GM12878 (cell line): Measurements from ENCODE around the gene OR4E1. TPM values are rescaled to one million over a fixed set of nuclear protein-coding genes. Genes with fewer than 3 reads are reported as not detected.

Experiments used
- ATAC-seq: fragments of 200-7000 bp; cut with Tn5 transposase; 3 replicates; pipeline ENCODE4 v1.9.1; 2020; ENCODE audit warnings: mild to moderate bottlenecking, moderate library complexity
- BruUV-seq: library from RNA; stranded (reverse); fragments of 400-500 nt; replicated peaks from 2 replicates; lab custom pipeline; 2021; lab: Mats Ljungman, UMichigan
- CTCF ChIA-PET: fragments of 300-600 bp; sonication (Branson Sonifier 250); formaldehyde crosslinking; extraction: SDS; loops from one replicate; lab custom pipeline; 2021; ENCODE audit warnings: inconsistent platforms; lab: Yijun Ruan, JAX
- POLR2A ChIA-PET: fragments of 350-600 bp; formaldehyde crosslinking; extraction: SDS; loops from one replicate; lab custom pipeline; 2021; ENCODE audit warnings: inconsistent platforms; lab: Charles Lee
- RAD21 ChIA-PET: fragments of 300-600 bp; sonication (Branson Sonifier 250); formaldehyde crosslinking; loops from one replicate; lab custom pipeline; 2023; ENCODE audit warnings: antibody characterized with exemption; ENCODE audit not compliant: unreplicated experiment; lab: Charles Lee
- SMC1A ChIA-PET: fragments of 300-600 bp; sonication (Branson Sonifier 250); formaldehyde crosslinking; loops from one replicate; lab custom pipeline; 2023; ENCODE audit not compliant: unreplicated experiment, uncharacterized antibody; lab: Charles Lee
- DNase-seq: peaks from one replicate; pipeline ENCODE4 v3.0.0-alpha.2; 2011; ENCODE audit warnings: low read depth, low spot score
- FAIRE-seq: peaks from 3 replicates; lab custom pipeline; 2011; peaks lifted over from hg19 to GRCh38; lab: Jason Lieb, UNC
- H2AFZ ChIP-seq: 2 replicates; pipeline ENCODE4 v1.6.0; 2011; ENCODE audit warnings: low read depth, low read length, control low read depth; ENCODE audit not compliant: control insufficient read depth
- H3K27ac ChIP-seq: 2 replicates; pipeline ENCODE4 v1.5.1; 2011; ENCODE audit warnings: control low read depth; ENCODE audit not compliant: control insufficient read depth, insufficient read depth
- H3K27me3 ChIP-seq, 2 experiments: replicated peaks in 1 of 2; 2 replicates each; pipeline versions ENCODE4 v1.6.0 to v1.6.1; 2011; ENCODE audit warnings: low read length in 1 of 2; ENCODE audit not compliant: control insufficient read depth in 2 of 2, insufficient read depth in 2 of 2
- H3K36me3 ChIP-seq, 2 experiments: 2 replicates each; pipeline ENCODE4 v1.5.1; 2011; ENCODE audit warnings: low read length in 1 of 2; ENCODE audit not compliant: control insufficient read depth in 2 of 2, insufficient read depth in 2 of 2
- H3K4me1 ChIP-seq: 2 replicates; pipeline ENCODE4 v1.6.1; 2011; ENCODE audit warnings: mild to moderate bottlenecking, low read length, moderate library complexity, mixed read lengths; ENCODE audit not compliant: control insufficient read depth, insufficient read depth
- H3K4me2 ChIP-seq: 2 replicates; pipeline ENCODE4 v1.6.0; 2011; ENCODE audit warnings: control low read depth; ENCODE audit not compliant: control insufficient read depth, insufficient read depth
- H3K4me3 ChIP-seq: fragments of 200-600 bp; sonication (generic); 2 replicates; pipeline ENCODE4 v1.5.1; 2016
- H3K79me2 ChIP-seq: 2 replicates; pipeline ENCODE4 v1.6.0; 2011; ENCODE audit warnings: low read length; ENCODE audit not compliant: control insufficient read depth, insufficient read depth
- H3K9ac ChIP-seq: 2 replicates; pipeline ENCODE4 v1.8.0; 2011; ENCODE audit warnings: low read length, control low read depth, mixed read lengths; ENCODE audit not compliant: control insufficient read depth, insufficient read depth
- H3K9me3 ChIP-seq: replicated peaks from 3 replicates; pipeline ENCODE4 v1.5.1; 2011; ENCODE audit warnings: mild to moderate bottlenecking, low read length; ENCODE audit not compliant: control insufficient read depth, insufficient read depth
- H4K20me1 ChIP-seq: 2 replicates; pipeline ENCODE4 v1.6.0; 2011; ENCODE audit not compliant: control insufficient read depth, insufficient read depth
- BMI1 ChIP-seq: fragments of 450-650 bp; IDR thresholded peaks from 2 replicates; pipeline ENCODE4 v1.6.1; 2016; ENCODE audit warnings: mild to moderate bottlenecking, moderate library complexity, borderline replicate concordance
- DPF2 ChIP-seq: fragments of 450-650 bp; IDR thresholded peaks from 2 replicates; pipeline ENCODE4 v1.6.1; 2017; ENCODE audit warnings: mild to moderate bottlenecking
- IRF5 ChIP-seq: fragments of 450-650 bp; IDR thresholded peaks from 2 replicates; pipeline ENCODE4 v1.6.1; 2017; ENCODE audit warnings: borderline replicate concordance
- NFXL1 ChIP-seq: fragments of 450-650 bp; IDR thresholded peaks from 2 replicates; pipeline ENCODE4 v1.6.1; 2017; ENCODE audit warnings: antibody characterized with exemption, mild to moderate bottlenecking, borderline replicate concordance
- POU2F2 ChIP-seq: IDR thresholded peaks from 3 replicates; pipeline ENCODE4 v1.6.1; 2011; ENCODE audit warnings: low read depth, mild to moderate bottlenecking, low read length, borderline replicate concordance
- SREBF2 ChIP-seq: IDR thresholded peaks from 2 replicates; pipeline ENCODE4 v1.6.1; 2012; ENCODE audit warnings: mild to moderate bottlenecking, low read length
- WGBS: methylation state at CpG from one replicate; pipeline ENCODE4 v1.1.6; 2016; ENCODE audit warnings: low lambda C conversion rate; ENCODE audit not compliant: insufficient replicate concordance, insufficient coverage; ENCODE audit errors: missing lambda C conversion rate; 5-methylcytosine and 5-hydroxymethylcytosine counted together
- in situ Hi-C: fragments of 300-500 bp; cut with MboI; formaldehyde crosslinking; loops from 9 replicates; pipeline ENCODE4 v1.14.3; 2018; ENCODE audit warnings: mixed read lengths
- intact Hi-C: fragments of 100-400 bp; cut with micrococcal nuclease; formaldehyde crosslinking; loops from one replicate; pipeline ENCODE4 v1.14.2; 2022; ENCODE audit not compliant: unreplicated experiment
- polyA plus RNA-seq, 11 experiments: library from polyadenylated mRNA; depleted of rRNA in 4 of 11; unstranded in 6 of 11; stranded (reverse) in 5 of 11; fragments of >200 nt; fragmentation: Nextera tagmentation in 4 of 11; fragmentation: Illumina TruSeq in 1 of 11; extraction: Ambion mirVana in 4 of 11; extraction: Trizol in 1 of 11; gene quantifications; 1 replicate in 1 of 11; 2 replicates in 10 of 11; pipeline versions ENCODE4 v1.2.1 to v1.2.3, GENCODE V29; 2011 to 2016; ENCODE audit warnings: inconsistent platforms in 2 of 11, missing spikeins in 2 of 11, low read depth in 1 of 11
- total RNA-seq, 4 experiments: library from RNA; depleted of rRNA in 3 of 4; stranded (reverse); fragments of >200 nt in 3 of 4; fragmentation: Illumina TruSeq in 1 of 4; extraction: Trizol in 1 of 4; gene quantifications; 2 replicates each; pipeline versions ENCODE4 v1.2.1 to v1.2.3, GENCODE V29; 2013 to 2021

The OR4E1 gene
- total and polyA plus RNA-seq, 10 of the 15 experiments (the other 5 are each of a cell fraction or from before 2014, with no cell fraction given) = not detected

GRCh38 chr14:21668377-21668776 is 5.2 kb downstream of the OR4E1 start:
- no TSS peak for BruUV-seq
- Histone ChIP-seq H3K4me3 (no peak overlapping the region), H3K4me2 (no peak overlapping the region), H3K36me3 (no peaks in the 10 kb centered on the region), H3K27ac (no peak overlapping the region), H3K9me3 (no peaks in the 10 kb centered on the region), H3K79me2 (no peaks in the 10 kb centered on the region), H3K4me1 (no peaks in the 10 kb centered on the region), H2AFZ (no peak overlapping the region), H3K27me3 (peaks cover 0 to 1% of the 10 kb centered on the region in 2 experiments; a peak in 1 of 4 replicates), H3K9ac (no peak overlapping the region), H4K20me1 (no peaks in the 10 kb centered on the region)
- DNase-seq (no peak), FAIRE-seq (no peak), ATAC-seq (no peak)
- 35% methylated on average over 3 of the region's 3 CpGs for WGBS
- ChIA-PET SMC1A (no interaction called here), POLR2A (no interaction called here), RAD21 (no interaction called here), CTCF (no interaction called here)
- no peak for TF ChIP-seq BMI1
- TF ChIP-seq DPF2 = no peak
- TF ChIP-seq NFXL1 = no peak
- no peak for TF ChIP-seq IRF5
- intact Hi-C loops (no loop called here), in situ Hi-C loops (no loop called here)

GRCh38 chr14:21656980-21657379 is 16.6 kb downstream of the OR4E1 start:
- Histone ChIP-seq H3K9me3 (no peaks in the 10 kb centered on the region), H2AFZ (no peak overlapping the region), H3K79me2 (no peaks in the 10 kb centered on the region), H3K27me3 (no peaks in the 10 kb centered on the region), H3K36me3 (no peaks in the 10 kb centered on the region), H3K4me2 (no peak overlapping the region), H3K4me1 (no peaks in the 10 kb centered on the region), H3K4me3 (no peak overlapping the region), H3K27ac (no peak overlapping the region), H4K20me1 (no peaks in the 10 kb centered on the region), H3K9ac (no peak overlapping the region)
- CTCF ChIA-PET = no interaction called here
- RAD21 ChIA-PET = no interaction called here
- intact Hi-C loops (no loop called here), in situ Hi-C loops (no loop called here)
- POLR2A ChIA-PET = no interaction called here
- SMC1A ChIA-PET = no interaction called here
- FAIRE-seq (no peak), ATAC-seq (no peak), DNase-seq (no peak)
- no peak for TF ChIP-seq POU2F2
- TF ChIP-seq SREBF2 = no peak
- WGBS = 56% methylated on average over 1 of the region's 1 CpG
- no TSS peak for BruUV-seq
